ENCODE measurements around the gene TAP2. TPM values are rescaled to one million over a fixed set of nuclear protein-coding genes. Genes with fewer than 3 reads are reported as not detected.

TAP2 gene
- total and polyA plus RNA-seq, 2 of the 13 experiments (the other 11 are each of a cell fraction or from before 2014, with no cell fraction given): 10.3 to 17.6 TPM

DNA sequence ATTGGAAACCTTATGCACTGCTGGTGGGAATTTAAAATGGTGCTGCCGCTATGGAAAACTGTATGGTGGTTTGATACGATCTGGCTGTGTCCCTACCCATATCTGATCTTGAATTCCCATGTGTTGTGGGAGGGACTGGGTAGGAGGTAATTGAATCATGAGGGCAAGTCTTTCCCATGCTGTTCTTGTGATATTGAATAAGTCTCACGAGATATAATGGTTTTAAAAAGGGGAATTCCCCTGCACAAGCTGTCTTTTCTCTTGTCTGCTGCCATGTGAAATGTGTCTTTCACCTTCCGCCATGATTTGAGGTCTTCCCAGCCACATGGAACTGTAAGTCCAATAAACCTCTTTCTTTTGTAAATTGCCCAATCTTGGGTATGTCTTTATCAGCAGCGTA lies 4.9 kb downstream of the TAP2 start:
- Histone ChIP-seq H3K27me3 (ENCODE audit: control insufficient read depth in 1 of 2, insufficient read depth in 2 of 2, low read length in 2 of 2) (no peaks in the 10 kb centered on the region), H3K4me2 (ENCODE audit: low read depth, low read length) (no peak overlapping the region), H3K79me2 (ENCODE audit: insufficient read depth, low read length) (peaks cover 4% of the 10 kb centered on the region), H3K36me3 (replicated peaks in 1 of 2; ENCODE audit: control insufficient read depth in 1 of 2, insufficient read depth in 2 of 2, low read length in 2 of 2) (peaks cover 13 to 33% of the 10 kb centered on the region in 2 experiments; a peak in 4 of 5 replicates), H3K9ac (ENCODE audit: insufficient read depth, low read depth, low read length) (no peak overlapping the region), H3K27ac (ENCODE audit: extremely low read length, insufficient read depth, low read length) (no peak overlapping the region), H3K9me3 (ENCODE audit: low read length) (no peaks in the 10 kb centered on the region), H3K4me1 (ENCODE audit: insufficient read depth, low read length) (peaks cover 14% of the 10 kb centered on the region), H4K20me1 (ENCODE audit: insufficient read depth, low read length) (no peaks in the 10 kb centered on the region), H3K4me3 (replicated peaks in 1 of 3; ENCODE audit: insufficient read depth in 1 of 3, low read depth in 2 of 3, low read length in 3 of 3) (no peak overlapping the region), H2AFZ (ENCODE audit: low read length) (no peak overlapping the region)
- DNase-seq (ENCODE audit: low spot score) (no peak), FAIRE-seq (no peak), ATAC-seq (no peak)
- intact Hi-C loops (cut with micrococcal nuclease; ENCODE audit: unreplicated experiment): no loop called here
- in situ Hi-C loops (cut with HindIII; ENCODE audit: extremely low pct_ligation_motif_present, low pct_unique_long_range_greater_than_20kb): loop anchor here (5.0 kb wide), 1 partner anchor 34 kb away; no protein-coding TSS in a partner anchor
- BruUV-seq (replicated peaks): no TSS peak
- ChIA-PET CTCF (ENCODE audit: low intra/inter-chr PET ratio, low total read pairs) (no interaction called here), POLR2A (no interaction called here)
- WGBS (ENCODE audit: low lambda C conversion rate): 95% methylated on average over 5 of the region's 5 CpGs
- TF ChIP-seq EHMT2 (IDR thresholded peaks at IDR 0.05; ENCODE audit: borderline replicate concordance, low read depth, low read length) (no peak), REL (CRISPR knock-in tag; conservative IDR thresholded peaks at IDR 0.05) (no peak), ZNF510 (CRISPR knock-in tag; IDR thresholded peaks at IDR 0.05; ENCODE audit: low read depth) (no peak), KLF12 (CRISPR knock-in tag; IDR thresholded peaks at IDR 0.05; ENCODE audit: borderline replicate concordance) (no peak), TBL1XR1 (IDR thresholded peaks at IDR 0.05; ENCODE audit: borderline replicate concordance, low read length, partially characterized antibody) (no peak), RNF2 (conservative IDR thresholded peaks at IDR 0.05; ENCODE audit: low read depth) (no peak), ZSCAN29 (CRISPR knock-in tag; conservative IDR thresholded peaks at IDR 0.05) (no peak), ATM (IDR thresholded peaks at IDR 0.05; ENCODE audit: borderline replicate concordance) (no peak)
- TF ChIP-seq, protein P1, sequence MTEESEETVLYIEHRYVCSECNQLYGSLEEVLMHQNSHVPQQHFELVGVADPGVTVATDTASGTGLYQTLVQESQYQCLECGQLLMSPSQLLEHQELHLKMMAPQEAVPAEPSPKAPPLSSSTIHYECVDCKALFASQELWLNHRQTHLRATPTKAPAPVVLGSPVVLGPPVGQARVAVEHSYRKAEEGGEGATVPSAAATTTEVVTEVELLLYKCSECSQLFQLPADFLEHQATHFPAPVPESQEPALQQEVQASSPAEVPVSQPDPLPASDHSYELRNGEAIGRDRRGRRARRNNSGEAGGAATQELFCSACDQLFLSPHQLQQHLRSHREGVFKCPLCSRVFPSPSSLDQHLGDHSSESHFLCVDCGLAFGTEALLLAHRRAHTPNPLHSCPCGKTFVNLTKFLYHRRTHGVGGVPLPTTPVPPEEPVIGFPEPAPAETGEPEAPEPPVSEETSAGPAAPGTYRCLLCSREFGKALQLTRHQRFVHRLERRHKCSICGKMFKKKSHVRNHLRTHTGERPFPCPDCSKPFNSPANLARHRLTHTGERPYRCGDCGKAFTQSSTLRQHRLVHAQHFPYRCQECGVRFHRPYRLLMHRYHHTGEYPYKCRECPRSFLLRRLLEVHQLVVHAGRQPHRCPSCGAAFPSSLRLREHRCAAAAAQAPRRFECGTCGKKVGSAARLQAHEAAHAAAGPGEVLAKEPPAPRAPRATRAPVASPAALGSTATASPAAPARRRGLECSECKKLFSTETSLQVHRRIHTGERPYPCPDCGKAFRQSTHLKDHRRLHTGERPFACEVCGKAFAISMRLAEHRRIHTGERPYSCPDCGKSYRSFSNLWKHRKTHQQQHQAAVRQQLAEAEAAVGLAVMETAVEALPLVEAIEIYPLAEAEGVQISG (CRISPR knock-in tag; IDR thresholded peaks at IDR 0.05): no peak
- TF ChIP-seq, protein P2, sequence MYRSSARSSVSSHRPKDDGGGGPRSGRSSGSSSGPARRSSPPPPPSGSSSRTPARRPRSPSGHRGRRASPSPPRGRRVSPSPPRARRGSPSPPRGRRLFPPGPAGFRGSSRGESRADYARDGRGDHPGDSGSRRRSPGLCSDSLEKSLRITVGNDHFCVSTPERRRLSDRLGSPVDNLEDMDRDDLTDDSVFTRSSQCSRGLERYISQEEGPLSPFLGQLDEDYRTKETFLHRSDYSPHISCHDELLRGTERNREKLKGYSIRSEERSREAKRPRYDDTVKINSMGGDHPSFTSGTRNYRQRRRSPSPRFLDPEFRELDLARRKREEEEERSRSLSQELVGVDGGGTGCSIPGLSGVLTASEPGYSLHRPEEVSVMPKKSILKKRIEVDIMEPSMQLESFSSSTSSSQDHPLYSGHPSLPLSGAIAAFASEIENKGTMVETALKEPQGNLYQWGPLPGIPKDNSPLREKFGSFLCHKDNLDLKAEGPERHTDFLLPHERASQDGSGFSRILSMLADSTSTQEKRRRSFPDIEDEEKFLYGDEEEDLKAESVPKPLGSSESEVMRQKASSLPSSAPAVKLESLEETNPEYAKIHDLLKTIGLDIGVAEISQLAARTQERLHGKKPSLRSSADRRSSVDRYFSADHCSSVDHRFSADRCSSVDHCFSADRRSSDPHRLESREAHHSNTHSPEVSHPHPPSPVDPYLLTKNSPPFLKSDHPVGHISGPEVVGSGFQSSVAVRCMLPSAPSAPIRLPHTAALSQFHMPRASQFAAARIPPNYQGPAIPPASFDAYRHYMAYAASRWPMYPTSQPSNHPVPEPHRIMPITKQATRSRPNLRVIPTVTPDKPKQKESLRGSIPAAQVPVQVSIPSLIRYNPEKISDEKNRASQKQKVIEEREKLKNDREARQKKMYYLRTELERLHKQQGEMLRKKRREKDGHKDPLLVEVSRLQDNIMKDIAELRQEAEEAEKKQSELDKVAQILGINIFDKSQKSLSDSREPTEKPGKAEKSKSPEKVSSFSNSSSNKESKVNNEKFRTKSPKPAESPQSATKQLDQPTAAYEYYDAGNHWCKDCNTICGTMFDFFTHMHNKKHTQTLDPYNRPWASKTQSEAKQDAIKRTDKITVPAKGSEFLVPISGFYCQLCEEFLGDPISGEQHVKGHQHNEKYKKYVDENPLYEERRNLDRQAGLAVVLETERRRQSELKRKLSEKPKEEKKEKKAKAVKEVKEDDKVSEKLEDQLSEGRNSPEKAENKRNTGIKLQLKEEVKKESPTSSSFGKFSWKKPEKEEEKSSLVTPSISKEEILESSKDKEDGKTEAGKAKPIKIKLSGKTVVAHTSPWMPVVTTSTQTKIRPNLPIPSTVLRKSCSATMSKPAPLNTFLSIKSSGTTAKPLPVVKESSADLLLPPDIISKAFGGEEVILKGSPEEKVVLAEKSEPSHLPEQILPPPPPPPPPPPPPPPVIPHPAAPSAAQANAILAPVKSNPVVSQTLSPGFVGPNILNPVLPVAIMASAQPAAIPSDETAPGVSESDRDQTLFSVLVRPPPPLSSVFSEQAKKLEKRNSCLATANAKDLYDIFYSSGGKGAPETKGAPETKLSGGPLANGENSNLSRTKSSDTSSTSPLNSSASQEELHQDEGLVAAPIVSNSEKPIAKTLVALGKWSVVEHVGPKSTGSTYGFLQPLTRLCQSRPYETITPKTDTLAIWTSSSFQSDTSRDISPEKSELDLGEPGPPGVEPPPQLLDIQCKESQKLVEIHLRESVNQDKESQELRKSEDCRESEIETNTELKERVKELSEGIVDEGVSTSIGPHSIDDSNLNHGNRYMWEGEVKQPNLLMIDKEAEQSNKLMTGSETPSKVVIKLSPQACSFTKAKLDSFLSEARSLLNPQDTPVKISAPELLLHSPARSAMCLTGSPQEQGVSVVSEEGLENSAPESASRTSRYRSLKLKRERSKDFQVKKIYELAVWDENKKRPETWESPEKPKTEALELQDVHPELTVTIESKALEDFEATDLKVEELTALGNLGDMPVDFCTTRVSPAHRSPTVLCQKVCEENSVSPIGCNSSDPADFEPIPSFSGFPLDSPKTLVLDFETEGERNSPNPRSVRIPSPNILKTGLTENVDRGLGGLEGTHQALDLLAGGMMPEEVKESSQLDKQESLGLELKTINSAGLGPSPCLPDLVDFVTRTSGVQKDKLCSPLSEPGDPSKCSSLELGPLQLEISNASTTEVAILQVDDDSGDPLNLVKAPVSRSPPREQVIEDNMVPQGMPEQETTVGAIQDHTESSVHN (CRISPR knock-in tag; IDR thresholded peaks at IDR 0.05): no peak
- TF ChIP-seq, protein P3, sequence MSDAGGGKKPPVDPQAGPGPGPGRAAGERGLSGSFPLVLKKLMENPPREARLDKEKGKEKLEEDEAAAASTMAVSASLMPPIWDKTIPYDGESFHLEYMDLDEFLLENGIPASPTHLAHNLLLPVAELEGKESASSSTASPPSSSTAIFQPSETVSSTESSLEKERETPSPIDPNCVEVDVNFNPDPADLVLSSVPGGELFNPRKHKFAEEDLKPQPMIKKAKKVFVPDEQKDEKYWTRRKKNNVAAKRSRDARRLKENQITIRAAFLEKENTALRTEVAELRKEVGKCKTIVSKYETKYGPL (CRISPR knock-in tag; IDR thresholded peaks at IDR 0.05): no peak
